ENCODE results near the gene LDLRAD4. TPM values are rescaled to one million over a fixed set of nuclear protein-coding genes. Genes with fewer than 3 reads are reported as not detected.

Gene LDLRAD4
- total and polyA plus RNA-seq, 9 of the 15 experiments (the other 6 are each of a cell fraction or from before 2014, with no cell fraction given), result 0.01 TPM; not detected in 8

- in situ Hi-C loops (cut with MboI) (no loop called here), intact Hi-C loops (cut with micrococcal nuclease) (no loop called here)
- ChIA-PET CTCF (ENCODE audit: low intra/inter-chr PET ratio) (no interaction called here), POLR2A (interaction anchor here (0.8 to 1.0 kb wide), 2 partner anchors 36 to 242 kb away, joined by 3 read pairs; no protein-coding TSS in a partner anchor)
- WGBS (ENCODE audit: insufficient coverage, low coverage, missing lambda C conversion rate), result 8% methylated on average over 10 of the region's 10 CpGs
- H3K36me3 ChIP-seq (ENCODE audit: control insufficient read depth, insufficient read depth, low read length), result no peaks in the 10 kb centered on the region
- no peaks in the 10 kb centered on the region for H3K9me1 ChIP-seq (ENCODE audit: control insufficient read depth, insufficient read depth, low read length)
- DNase-seq (ENCODE audit: extremely low read depth in 1 of 4, low spot score in 3 of 4) (no peak), FAIRE-seq (no peak), ATAC-seq (no peak)
- no peaks in the 10 kb centered on the region for H4K20me1 ChIP-seq (replicated peaks; ENCODE audit: control insufficient read depth, insufficient read depth, low read length)
- H3K4me2 ChIP-seq (ENCODE audit: insufficient read depth, low read length), result no peak overlapping the region
- H3K4me1 ChIP-seq (replicated peaks in 1 of 2; ENCODE audit: control insufficient read depth in 2 of 2, insufficient read depth in 2 of 2, low read length in 2 of 2), result no peaks in the 10 kb centered on the region
- no peaks in the 10 kb centered on the region for H3K79me2 ChIP-seq (ENCODE audit: control insufficient read depth, insufficient read depth, low read length)
- no peak overlapping the region for H3K9ac ChIP-seq (ENCODE audit: insufficient read depth in 1 of 2, low read depth in 2 of 2, low read length in 2 of 2)
- H3K27me3 ChIP-seq (ENCODE audit: control insufficient read depth in 2 of 2, insufficient read depth in 2 of 2, low read length in 2 of 2), result peaks cover 4 to 28% of the 10 kb centered on the region in 2 experiments; a peak in 3 of 5 replicates
- no peak overlapping the region for H3K27ac ChIP-seq (ENCODE audit: extremely low read depth, low read depth, low read length)
- no peaks in the 10 kb centered on the region for H3K9me3 ChIP-seq (replicated peaks; ENCODE audit: control insufficient read depth, insufficient read depth, low read depth, low read length)
- no peak overlapping the region for H3K4me3 ChIP-seq
- no TSS peak for BruUV-seq (replicated peaks)
- H2AFZ ChIP-seq (ENCODE audit: low read depth, low read length), result no peak overlapping the region
- TF ChIP-seq ILF3 (IDR thresholded peaks at IDR 0.05; ENCODE audit: borderline replicate concordance), result no peak
- TF ChIP-seq HDAC3 (IDR thresholded peaks at IDR 0.05; ENCODE audit: borderline replicate concordance, partially characterized antibody), result no peak
- TF ChIP-seq USF1 (CRISPR knock-in tag; IDR thresholded peaks at IDR 0.05), result no peak
- no peak for TF ChIP-seq TFAP4 (CRISPR knock-in tag; IDR thresholded peaks at IDR 0.05; ENCODE audit: borderline replicate concordance)
- no peak for TF ChIP-seq MAFG (tag; conservative IDR thresholded peaks at IDR 0.05)
- TF ChIP-seq KAT2B (IDR thresholded peaks at IDR 0.05; ENCODE audit: low read depth, low read length), result no peak
- no peak for TF ChIP-seq SMARCA5 (IDR thresholded peaks at IDR 0.05)
- TF ChIP-seq PTTG1 (tag; IDR thresholded peaks at IDR 0.05; ENCODE audit: low read depth), result no peak
- no peak for TF ChIP-seq VEZF1 (CRISPR knock-in tag; IDR thresholded peaks at IDR 0.05)
- TF ChIP-seq TSHZ1 (CRISPR knock-in tag; IDR thresholded peaks at IDR 0.05), result no peak
- no peak for TF ChIP-seq MCM2 (IDR thresholded peaks at IDR 0.05; ENCODE audit: low read depth)
- no peak for TF ChIP-seq ETV1 (tag; conservative IDR thresholded peaks at IDR 0.05; ENCODE audit: low read depth)
- TF ChIP-seq SETDB1 (IDR thresholded peaks at IDR 0.05; ENCODE audit: low read length), result no peak
- TF ChIP-seq ZNF224 (CRISPR knock-in tag; IDR thresholded peaks at IDR 0.05), result no peak
- no peak for TF ChIP-seq CHD1 (IDR thresholded peaks at IDR 0.05; ENCODE audit: low read length)
- TF ChIP-seq ETV6 (IDR thresholded peaks at IDR 0.05; ENCODE audit: borderline replicate concordance in 1 of 2, low read depth in 2 of 2, low read length in 1 of 2), result no peak
- TF ChIP-seq ETV6 (CRISPR knock-in tag; IDR thresholded peaks at IDR 0.05; ENCODE audit: borderline replicate concordance), result no peak
Measured at GRCh38 chr18:13278062-13278630, 59.6 kb downstream of the LDLRAD4 start.

Data from K562 (cell line).